ENCODE results near the gene REX1BD.

REX1BD gene

DNA sequence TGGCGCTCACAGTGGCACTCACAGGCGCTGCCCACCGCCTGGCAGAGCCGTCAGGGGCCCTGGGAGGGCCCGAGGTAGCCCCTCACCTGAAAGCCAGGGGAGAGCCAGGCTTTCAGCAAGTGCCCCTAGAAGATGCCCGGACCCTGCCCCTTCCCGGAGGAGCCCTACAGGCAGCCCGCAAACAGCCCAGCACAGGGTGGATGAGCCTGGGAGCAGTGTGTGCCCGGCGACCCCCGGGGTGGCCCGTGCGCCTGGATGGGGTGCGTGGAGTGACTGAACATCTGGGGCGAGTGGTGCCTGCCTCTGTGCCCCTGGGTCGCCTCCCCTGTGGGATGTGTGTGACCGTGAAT lies 16.6 kb downstream of the REX1BD start:
- no peak overlapping the region for H3K4me3 ChIP-seq (ENCODE audit: low read depth in 1 of 2, low read length in 2 of 2)
- no peaks in the 10 kb centered on the region for H3K4me1 ChIP-seq (ENCODE audit: insufficient read depth, low read length)
- no peak overlapping the region for H3K27ac ChIP-seq (ENCODE audit: low read depth, low read length)
- H3K9ac ChIP-seq (ENCODE audit: low read length) = no peak overlapping the region
- H3K27me3 ChIP-seq (ENCODE audit: control insufficient read depth in 1 of 2, insufficient read depth in 2 of 2, low read length in 2 of 2) = peaks cover 45 to 78% of the 10 kb centered on the region in 2 donors
- no peaks in the 10 kb centered on the region for H3K36me3 ChIP-seq (ENCODE audit: insufficient read depth, low read length)
- H3K9me3 ChIP-seq (ENCODE audit: low read length) = no peaks in the 10 kb centered on the region

DNA sequence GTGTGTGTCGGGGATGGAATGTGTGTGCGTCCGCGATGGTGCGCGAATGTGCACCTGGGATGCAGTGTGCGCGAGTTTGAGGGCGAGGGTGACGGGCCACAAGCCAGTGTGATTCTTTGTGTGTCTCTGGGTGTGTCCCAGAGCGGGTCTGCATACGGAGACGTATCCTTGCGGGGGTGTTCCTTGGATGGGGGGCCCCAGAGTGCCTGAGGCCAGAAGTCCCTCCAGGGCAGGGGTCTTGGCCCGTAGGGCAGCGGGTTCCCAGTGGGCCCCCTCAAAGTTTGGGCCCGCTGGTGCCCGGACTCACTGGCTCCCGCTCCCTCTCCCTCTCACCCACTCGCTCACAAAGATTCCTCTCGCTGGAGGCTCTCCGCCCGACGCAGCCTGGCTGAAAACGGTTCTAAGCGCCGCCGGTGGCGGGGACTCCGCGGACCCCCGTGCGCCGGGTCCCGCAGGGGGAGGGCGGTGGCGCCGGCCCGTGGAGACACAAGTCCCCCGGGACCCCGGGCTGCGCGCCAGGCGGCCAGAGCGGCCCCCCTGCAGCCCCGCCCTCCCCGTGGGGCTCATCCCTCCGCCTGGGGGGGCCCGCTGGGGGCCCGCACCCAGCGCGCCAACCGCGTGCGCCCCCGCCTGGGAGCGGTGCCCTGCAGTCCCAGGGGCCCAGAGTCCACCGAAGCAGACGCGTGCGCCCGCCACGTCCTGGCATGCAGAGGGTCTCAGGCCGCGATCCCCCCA lies 17.1 kb downstream of the REX1BD start:
- Histone ChIP-seq H3K27me3 (ENCODE audit: control insufficient read depth in 1 of 2, insufficient read depth in 2 of 2, low read length in 2 of 2) (peaks cover 49 to 80% of the 10 kb centered on the region in 2 donors), H3K4me1 (ENCODE audit: insufficient read depth, low read length) (no peaks in the 10 kb centered on the region), H3K36me3 (ENCODE audit: insufficient read depth, low read length) (no peaks in the 10 kb centered on the region), H3K9ac (ENCODE audit: low read length) (no peak overlapping the region), H3K27ac (ENCODE audit: low read depth, low read length) (no peak overlapping the region), H3K4me3 (ENCODE audit: low read depth in 1 of 2, low read length in 2 of 2) (no peak overlapping the region), H3K9me3 (ENCODE audit: low read length) (no peaks in the 10 kb centered on the region)

DNA sequence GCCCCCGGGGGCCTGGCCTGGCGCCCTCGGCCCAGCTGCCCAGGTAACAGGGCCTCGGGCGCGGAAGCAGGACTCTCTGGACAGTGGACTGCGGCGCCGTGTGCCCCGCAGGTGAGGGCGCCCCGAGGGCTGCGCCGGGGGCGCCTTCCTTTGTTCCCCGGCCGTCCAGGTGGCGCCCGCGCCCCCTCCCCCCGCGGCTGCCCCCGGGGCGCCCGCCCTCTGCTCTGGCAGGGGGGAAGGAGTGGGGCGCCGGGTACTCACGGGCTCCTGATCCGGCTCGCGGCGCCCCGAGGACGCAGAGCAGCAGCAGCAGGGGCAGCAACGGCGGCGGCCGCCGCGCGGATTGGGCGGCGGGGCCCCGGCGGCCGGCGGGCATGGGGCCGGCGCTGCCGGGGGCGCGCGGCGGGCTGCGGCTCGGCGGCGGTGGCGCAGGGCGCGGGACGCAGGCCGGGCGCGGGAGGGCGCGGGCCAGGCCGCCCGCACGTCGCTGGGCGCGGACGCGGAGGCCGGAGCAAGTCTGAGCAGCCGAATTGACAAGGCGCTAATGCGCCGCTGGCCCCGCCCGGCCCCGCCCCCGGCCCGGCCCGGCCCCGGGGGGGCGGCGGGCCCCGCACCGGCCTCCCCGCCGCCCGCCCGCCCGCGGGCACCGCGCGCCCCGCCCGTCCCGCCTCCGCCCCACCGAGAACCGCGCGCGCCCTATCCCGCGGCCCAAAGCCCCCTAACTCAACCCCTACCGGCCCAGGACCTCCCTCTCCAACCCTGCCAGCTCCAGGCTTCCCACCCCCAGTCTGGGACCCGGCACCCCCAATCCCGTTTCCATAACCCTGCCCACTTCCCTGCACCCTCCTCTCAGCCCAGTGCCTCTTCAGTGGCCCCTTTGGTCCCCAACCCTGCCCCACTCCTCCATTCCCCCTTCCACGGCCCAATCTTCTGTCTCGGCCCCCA lies 18.0 kb downstream of the REX1BD start, which contains the start of gene CRLF1:
CRLF1 (minus strand) TSS at position 519 of the 945 bp plus-strand sequence; CDS start at position 376, 143 bp downstream.
- no peak within 1 kb of the TSS for H3K4me3 ChIP-seq (ENCODE audit: low read depth in 1 of 2, low read length in 2 of 2)
- H3K27me3 ChIP-seq (ENCODE audit: control insufficient read depth in 1 of 2, insufficient read depth in 2 of 2, low read length in 2 of 2) = peaks cover 55 to 89% of the 10 kb centered on the region in 2 donors
- H3K9ac ChIP-seq (ENCODE audit: low read length) = no peak within 1 kb of the TSS
- no peaks in the 10 kb centered on the region for H3K36me3 ChIP-seq (ENCODE audit: insufficient read depth, low read length)
- H3K27ac ChIP-seq (ENCODE audit: low read depth, low read length) = no peak within 1 kb of the TSS
- H3K9me3 ChIP-seq (ENCODE audit: low read length) = no peaks in the 10 kb centered on the region
- H3K4me1 ChIP-seq (ENCODE audit: insufficient read depth, low read length) = no peaks in the 10 kb centered on the region

DNA sequence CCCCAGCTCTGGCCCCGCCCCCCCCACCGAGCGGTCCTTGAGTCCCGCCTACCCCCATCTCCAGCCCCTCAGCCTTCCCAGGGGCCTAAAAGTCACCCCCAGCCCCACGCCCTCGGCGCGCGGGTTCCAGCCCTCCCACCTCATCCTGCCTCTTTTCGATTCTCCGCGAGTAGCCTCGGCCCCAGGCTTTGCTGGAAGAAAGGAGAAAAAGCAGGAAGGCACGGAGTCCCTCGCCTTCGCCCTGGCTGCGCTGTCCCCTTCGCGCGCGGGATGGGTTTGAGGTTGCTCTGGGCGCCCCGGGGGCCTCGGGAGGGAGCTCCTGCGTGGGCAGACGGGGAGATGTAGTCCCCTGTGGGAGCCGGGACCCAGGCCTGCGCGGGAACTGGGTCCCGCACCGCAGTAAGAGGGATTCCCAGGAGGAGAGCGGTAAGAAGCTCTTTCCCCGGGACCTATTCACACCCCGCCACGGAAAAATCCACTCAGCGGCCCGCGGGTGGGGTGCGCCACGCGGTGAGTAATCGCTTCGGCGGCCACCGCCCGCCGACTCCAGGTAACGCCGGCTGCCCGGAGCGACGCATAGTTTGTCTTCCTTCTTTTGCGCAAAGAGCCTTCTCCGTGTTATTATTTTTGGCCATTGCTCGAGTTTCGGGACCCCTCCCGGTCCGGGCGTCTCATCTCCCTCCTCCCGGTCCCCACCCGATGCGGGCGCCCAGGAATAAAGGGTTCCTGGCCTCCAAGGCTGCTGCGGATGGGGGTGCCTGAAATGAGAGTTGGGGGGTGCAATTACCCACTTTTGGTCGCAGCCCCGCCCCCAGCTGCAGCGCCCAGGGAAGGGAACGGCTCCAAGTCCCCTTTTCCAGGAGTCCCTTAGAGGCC lies 18.9 kb downstream of the REX1BD start:
- H3K27me3 ChIP-seq (ENCODE audit: control insufficient read depth in 1 of 2, insufficient read depth in 2 of 2, low read length in 2 of 2) = peaks cover 63 to 91% of the 10 kb centered on the region in 2 donors
- H3K27ac ChIP-seq (ENCODE audit: low read depth, low read length) = no peak overlapping the region
- peaks cover 8% of the 10 kb centered on the region for H3K4me1 ChIP-seq (ENCODE audit: insufficient read depth, low read length)
- H3K9me3 ChIP-seq (ENCODE audit: low read length) = no peaks in the 10 kb centered on the region
- H3K9ac ChIP-seq (ENCODE audit: low read length) = no peak overlapping the region
- H3K36me3 ChIP-seq (ENCODE audit: insufficient read depth, low read length) = no peaks in the 10 kb centered on the region
- no peak overlapping the region for H3K4me3 ChIP-seq (ENCODE audit: low read depth in 1 of 2, low read length in 2 of 2)

- no peaks in the 10 kb centered on the region for H3K36me3 ChIP-seq (ENCODE audit: insufficient read depth, low read length)
- no peak overlapping the region for H3K4me3 ChIP-seq (ENCODE audit: low read depth in 1 of 2, low read length in 2 of 2)
- no peak overlapping the region for H3K9ac ChIP-seq (ENCODE audit: low read length)
- H3K27me3 ChIP-seq (ENCODE audit: control insufficient read depth in 1 of 2, insufficient read depth in 2 of 2, low read length in 2 of 2) = peaks cover 68 to 94% of the 10 kb centered on the region in 2 donors
- H3K4me1 ChIP-seq (ENCODE audit: insufficient read depth, low read length) = peaks cover 16% of the 10 kb centered on the region
- H3K9me3 ChIP-seq (ENCODE audit: low read length) = no peaks in the 10 kb centered on the region
- H3K27ac ChIP-seq (ENCODE audit: low read depth, low read length) = no peak overlapping the region
Measured at GRCh38 chr19:18608102-18608804, 19.7 kb downstream of the REX1BD start.

GRCh38 chr19:18608805-18609716 lies 20.5 kb downstream of the REX1BD start:
- peaks cover 72 to 94% of the 10 kb centered on the region in 2 donors for H3K27me3 ChIP-seq (ENCODE audit: control insufficient read depth in 1 of 2, insufficient read depth in 2 of 2, low read length in 2 of 2)
- no peaks in the 10 kb centered on the region for H3K9me3 ChIP-seq (ENCODE audit: low read length)
- H3K4me1 ChIP-seq (ENCODE audit: insufficient read depth, low read length) = peaks cover 16% of the 10 kb centered on the region

DNA sequence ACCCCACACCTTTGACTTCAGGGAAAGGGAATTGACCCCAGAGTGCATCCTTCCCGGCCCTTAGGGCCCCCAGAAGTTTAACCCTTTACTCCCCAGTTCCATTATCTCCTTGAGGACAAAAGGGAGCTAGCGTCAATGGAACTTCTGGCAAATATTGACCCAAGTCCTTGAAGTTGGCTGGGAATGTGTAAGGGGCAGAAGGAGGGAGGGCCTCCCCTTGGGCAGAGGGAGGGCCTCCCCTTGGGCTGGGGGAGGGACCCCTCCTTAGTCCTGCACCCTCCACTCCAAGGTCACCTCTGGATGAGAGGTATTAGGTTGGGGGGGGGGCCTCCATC lies 21.1 kb downstream of the REX1BD start:
- no peaks in the 10 kb centered on the region for H3K36me3 ChIP-seq (ENCODE audit: insufficient read depth, low read length)
- H3K9me3 ChIP-seq (ENCODE audit: low read length) = no peaks in the 10 kb centered on the region
- H3K4me1 ChIP-seq (ENCODE audit: insufficient read depth, low read length) = peaks cover 16% of the 10 kb centered on the region
- H3K4me3 ChIP-seq (ENCODE audit: low read depth in 1 of 2, low read length in 2 of 2) = no peak overlapping the region
- no peak overlapping the region for H3K27ac ChIP-seq (ENCODE audit: low read depth, low read length)
- peaks cover 70 to 94% of the 10 kb centered on the region in 2 donors for H3K27me3 ChIP-seq (ENCODE audit: control insufficient read depth in 1 of 2, insufficient read depth in 2 of 2, low read length in 2 of 2)
- no peak overlapping the region for H3K9ac ChIP-seq (ENCODE audit: low read length)

More at GRCh38 chr19:18608805-18609716, 20.5 kb downstream of the REX1BD start:
- H3K27ac ChIP-seq (ENCODE audit: low read depth, low read length) = no peak overlapping the region
- no peaks in the 10 kb centered on the region for H3K36me3 ChIP-seq (ENCODE audit: insufficient read depth, low read length)
- H3K4me3 ChIP-seq (ENCODE audit: low read depth in 1 of 2, low read length in 2 of 2) = no peak overlapping the region
- H3K9ac ChIP-seq (ENCODE audit: low read length) = no peak overlapping the region

GRCh38 chr19:18610245-18610555 lies 21.6 kb downstream of the REX1BD start:
- Histone ChIP-seq H3K9me3 (ENCODE audit: low read length) (no peaks in the 10 kb centered on the region), H3K27me3 (ENCODE audit: control insufficient read depth in 1 of 2, insufficient read depth in 2 of 2, low read length in 2 of 2) (peaks cover 64 to 90% of the 10 kb centered on the region in 2 donors), H3K27ac (ENCODE audit: low read depth, low read length) (no peak overlapping the region), H3K4me1 (ENCODE audit: insufficient read depth, low read length) (peaks cover 16% of the 10 kb centered on the region), H3K36me3 (ENCODE audit: insufficient read depth, low read length) (no peaks in the 10 kb centered on the region), H3K4me3 (ENCODE audit: low read depth in 1 of 2, low read length in 2 of 2) (no peak overlapping the region), H3K9ac (ENCODE audit: low read length) (no peak overlapping the region)

DNA sequence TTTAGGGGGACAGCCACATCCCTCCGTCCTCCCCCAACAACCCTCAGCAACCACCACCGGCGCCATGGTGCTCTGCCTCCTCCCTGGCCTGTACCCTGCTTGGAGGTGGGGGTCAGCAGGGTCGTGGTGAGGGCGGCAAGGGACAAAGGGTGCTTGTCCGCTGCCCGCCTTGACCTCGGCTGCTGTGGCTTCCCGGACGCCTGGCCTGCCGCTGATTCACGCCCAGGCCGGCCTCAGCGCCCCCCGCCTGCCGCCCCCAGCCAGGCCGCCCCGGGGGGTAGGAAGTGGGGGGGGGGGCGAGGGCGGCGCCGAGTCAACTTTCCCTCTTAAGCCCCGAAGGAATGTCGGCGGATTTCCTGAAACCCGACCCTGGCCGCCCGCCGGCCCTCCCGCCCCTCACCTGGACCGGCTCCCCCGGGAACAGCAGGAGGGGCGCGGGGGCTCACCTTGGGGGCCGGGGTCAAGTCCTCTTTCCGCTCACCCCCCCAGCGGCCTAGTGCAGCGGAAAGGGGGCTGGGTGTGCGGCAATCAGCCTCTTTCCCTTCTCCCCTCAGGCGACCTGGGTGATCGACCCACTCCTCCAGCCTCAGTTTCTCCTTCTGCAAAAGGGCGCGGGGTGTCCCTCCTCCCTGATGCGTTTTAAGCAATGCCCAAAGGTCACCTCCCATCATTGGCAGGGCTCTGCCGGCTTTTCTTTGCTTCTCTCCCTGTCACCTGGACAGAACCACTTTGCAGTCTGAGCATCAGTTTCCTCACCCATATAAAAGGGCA lies 22.1 kb downstream of the REX1BD start:
- Histone ChIP-seq H3K36me3 (ENCODE audit: insufficient read depth, low read length) (no peaks in the 10 kb centered on the region), H3K4me3 (ENCODE audit: low read depth in 1 of 2, low read length in 2 of 2) (no peak overlapping the region), H3K27me3 (ENCODE audit: control insufficient read depth in 1 of 2, insufficient read depth in 2 of 2, low read length in 2 of 2) (peaks cover 60 to 84% of the 10 kb centered on the region in 2 donors), H3K9me3 (ENCODE audit: low read length) (no peaks in the 10 kb centered on the region), H3K27ac (ENCODE audit: low read depth, low read length) (no peak overlapping the region), H3K4me1 (ENCODE audit: insufficient read depth, low read length) (peaks cover 16% of the 10 kb centered on the region), H3K9ac (ENCODE audit: low read length) (no peak overlapping the region)

Data from muscle layer of colon (tissue), 2 donors.